ENCODE results near the gene EFCAB8.

Gene EFCAB8

DNA sequence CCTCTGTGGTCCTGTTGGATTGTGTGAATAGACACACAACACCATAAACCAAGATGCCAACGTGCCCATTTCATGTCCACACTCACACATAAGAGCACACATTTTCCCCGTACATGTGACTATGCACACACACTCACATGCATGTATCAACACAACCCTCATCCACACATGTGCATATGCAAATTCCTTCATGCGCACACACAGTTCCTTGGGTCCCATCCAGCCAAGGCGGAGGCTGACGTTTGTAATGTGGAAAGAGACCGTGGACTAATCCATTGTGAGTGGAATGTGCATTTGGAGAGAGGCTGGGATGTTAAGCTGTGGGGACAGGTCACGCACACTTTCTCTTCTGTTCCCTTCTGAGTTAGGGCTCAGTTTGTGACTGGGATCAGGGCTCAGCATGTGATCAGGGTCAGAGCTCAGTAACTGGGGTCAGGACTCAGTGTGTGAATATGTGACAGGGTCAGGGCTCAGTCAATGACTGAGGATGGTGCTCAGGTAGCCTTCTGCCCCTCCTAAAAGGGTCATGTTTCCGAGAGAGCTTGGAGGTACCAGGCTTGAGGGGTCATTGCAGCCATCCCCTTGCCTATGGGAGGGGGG lies 148.2 kb downstream of the EFCAB8 start:
- DNase-seq (ENCODE audit: low read depth, low spot score) = no peak

DNA sequence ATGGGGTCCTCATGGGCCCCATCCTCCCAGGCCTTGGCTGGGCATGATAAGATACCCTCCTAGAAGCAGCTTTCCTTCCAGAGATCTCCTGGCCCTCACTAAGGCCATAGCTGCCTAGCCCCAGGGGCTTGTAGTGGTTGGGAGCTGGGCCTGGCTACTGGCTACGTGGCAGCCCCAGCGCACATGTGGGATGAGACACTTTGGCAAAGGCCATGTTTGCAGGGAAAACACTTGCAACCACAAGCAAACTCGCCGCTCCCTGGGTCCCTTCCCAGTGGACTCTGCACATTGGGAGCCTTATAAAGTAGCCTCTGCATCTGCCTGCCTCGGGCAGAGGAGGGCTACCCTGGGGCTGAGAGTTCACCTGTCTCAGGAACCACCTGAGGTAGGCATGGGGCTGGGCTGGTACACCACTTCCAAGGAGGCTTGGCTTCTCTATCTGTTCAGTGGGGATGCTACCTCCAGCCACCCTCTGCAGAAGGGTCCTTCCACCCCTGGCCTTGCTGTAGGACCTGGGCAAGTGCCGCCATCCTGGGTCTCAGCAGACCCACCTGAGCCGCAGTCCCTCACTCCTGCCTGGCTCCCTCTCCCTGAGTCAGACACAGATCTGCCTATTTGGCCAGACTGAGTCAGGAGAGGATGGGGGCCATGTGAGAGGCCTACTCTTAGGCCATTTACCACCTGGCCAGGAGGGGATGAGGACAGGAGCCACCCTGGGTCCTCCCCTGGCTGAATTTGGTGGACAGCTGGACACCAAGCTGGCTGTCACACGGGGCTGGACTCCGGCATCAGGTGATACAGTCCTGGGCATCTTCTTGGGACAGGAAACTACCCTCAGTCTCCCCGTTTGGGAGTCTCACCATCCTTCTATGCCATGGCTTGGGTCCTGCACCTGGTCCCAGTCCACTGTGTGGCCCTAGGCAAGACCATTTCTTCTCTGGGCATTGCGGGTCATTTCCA lies 148.9 kb downstream of the EFCAB8 start, which contains the start of gene BPIFB2:
Gene BPIFB2 (plus strand): TSS at position 329 of the 960 bp plus-strand sequence. CDS start 871 bp downstream, outside the sequence.
- no peak for DNase-seq (ENCODE audit: low read depth, low spot score)

DNA sequence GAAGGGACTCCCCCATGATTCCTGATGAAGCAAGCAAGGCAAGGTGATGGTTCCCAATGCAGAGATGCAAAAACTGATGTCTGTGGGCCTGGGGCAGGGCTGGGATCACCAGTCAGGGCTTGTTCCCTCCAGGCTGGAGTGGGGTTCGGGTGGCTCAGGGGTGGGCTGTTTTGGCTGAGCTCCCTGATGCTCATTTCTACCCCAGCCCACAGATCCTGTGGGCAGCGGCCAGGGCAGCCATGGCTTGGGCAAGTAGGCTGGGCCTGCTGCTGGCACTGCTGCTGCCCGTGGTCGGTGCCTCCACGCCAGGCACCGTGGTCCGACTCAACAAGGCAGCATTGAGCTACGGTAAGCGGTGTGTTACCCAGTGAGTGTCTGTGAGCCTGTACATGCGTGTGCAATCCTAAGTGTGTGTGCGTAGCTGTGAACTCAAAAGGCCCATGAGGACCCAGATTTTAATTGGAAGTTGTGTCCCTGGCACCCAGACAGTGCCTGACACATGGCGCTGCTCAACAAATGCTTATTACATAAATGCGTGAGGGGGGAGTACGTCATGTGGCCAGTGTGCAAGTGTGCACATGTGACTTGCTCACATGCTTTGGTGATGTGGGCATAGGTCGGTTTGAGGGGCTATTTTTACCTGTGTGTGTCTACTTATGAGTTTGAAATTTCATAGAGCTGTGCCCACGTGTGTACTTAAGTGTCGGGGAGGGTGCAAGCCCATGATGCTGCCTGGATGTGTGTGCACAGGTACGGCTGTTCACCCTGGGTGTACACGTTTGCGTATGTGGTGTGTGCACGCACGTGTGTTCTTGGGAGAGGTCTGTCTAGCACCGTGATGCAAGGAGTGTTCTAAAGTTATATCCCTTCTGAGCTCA lies 149.9 kb downstream of the EFCAB8 start:
- no peak for DNase-seq (ENCODE audit: low read depth, low spot score)

DNA sequence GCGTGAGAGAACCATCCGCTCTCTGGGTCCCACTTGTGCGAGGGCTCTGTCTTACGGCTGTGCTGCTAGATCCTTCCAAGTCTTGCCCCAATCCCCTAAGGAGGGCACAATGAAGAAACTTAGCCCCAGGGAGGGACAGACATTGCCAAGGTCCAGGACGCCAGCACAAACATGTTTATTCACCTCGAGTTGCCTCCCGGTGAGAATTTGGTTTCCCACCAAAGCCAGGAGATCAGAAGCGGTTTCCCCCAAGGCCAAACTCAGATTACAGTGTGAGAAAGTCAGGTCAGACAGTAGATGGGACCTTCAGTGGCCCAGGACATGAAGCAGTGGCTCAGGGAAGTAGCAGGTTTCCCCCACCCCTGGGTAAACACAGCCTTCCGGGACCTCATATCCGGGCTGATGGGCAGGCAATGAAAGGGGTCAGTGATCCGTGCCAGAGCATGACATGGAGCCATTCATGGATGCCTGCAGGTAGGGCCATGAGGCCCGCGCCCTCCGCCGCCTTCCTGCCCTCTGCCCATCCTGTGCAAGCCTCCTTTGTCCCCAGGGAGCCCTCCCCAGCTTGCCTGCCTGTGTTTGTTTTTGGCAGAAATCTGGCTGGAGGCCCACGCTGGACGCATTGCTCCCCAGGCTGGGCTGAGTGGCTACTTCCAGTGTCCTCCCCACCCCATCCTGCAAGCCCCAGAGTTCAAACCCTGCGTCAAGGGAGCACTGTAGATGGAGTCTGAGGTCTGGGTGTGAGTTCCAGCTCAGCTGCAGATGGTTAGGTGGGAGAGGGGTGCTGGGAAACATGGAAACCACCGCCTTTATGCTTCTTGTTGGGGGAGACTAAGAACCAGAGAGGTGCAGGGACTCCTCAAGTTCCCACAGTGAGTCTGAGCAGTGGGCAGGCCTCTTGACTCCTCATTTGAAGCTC lies 150.8 kb downstream of the EFCAB8 start:
- no peak for DNase-seq (ENCODE audit: low read depth, low spot score)

DNA sequence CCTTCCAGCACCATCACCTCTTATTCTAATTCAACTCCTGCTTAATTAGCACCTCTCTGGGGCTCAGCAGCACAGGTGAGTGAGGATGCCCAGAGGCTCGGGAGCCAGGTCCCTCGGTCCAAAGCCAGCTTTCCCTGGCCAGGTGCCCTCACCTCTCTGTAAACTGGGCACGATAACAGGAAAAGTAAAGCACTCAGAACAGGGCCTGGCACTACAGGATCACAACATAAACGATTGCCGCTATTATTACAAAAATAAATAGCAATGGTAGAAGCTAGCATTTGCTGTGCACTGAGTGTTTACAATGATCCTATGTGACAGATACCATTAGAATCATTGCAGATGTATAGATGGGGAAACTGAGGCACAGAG lies 151.4 kb downstream of the EFCAB8 start:
- DNase-seq (ENCODE audit: low read depth, low spot score) = no peak

DNA sequence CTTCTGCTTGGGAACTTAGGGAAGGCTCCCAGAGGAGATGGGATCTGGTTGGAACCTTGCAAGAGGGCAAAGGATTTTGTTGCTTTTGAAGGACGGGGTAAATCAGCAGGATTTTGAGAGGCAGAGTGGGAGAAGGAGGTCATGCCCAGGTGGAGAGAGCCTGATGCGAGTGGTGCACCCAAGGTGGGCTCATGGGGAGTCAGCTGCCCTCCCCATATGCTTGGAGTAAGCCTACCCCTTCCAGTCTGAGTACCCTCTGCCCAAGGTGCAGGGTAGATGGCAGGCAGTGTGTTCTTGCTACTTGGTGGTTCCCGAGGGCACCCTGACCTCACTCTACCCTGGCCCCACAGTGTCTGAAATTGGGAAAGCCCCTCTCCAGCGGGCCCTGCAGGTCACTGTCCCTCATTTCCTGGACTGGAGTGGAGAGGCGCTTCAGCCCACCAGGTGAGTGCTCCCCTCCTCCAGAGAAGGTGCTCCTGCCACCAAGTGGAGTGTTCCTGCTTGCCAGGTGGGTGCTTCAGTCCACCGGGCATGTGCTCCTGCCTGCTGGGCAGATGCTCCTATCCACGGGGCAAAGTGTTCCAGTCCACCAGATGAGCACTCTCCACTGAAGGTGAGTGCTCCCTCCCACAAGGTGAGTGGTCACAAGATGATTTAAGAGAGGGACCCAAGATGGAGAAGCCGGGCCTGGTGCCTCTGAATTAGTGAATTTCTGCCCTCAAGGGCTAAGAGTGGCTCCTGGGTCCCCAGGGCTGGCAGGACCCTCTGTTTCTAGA lies 152.1 kb downstream of the EFCAB8 start:
- no peak for DNase-seq (ENCODE audit: low read depth, low spot score)

Data from smooth muscle cell of the brain vasculature (primary cell).